T-helper 17 cell (primary cell): Measurements from ENCODE around the gene TLK1. TPM values are rescaled to one million over a fixed set of nuclear protein-coding genes. Genes with fewer than 3 reads are reported as not detected.
A peak's percentile ranks its signal among the peaks of the same experiment; 100 is the strongest.

Experiments used
- ATAC-seq: fragments of 150-1000 bp; cut with Tn5 transposase; 2 replicates; pipeline ENCODE4 v1.10.0; 2021; ENCODE audit warnings: mild to moderate bottlenecking, moderate library complexity
- DNase-seq, 3 donors: peaks; one replicate each; pipeline versions ENCODE4 v3.0.0 to v3.0.0-alpha.2; 2020 to 2021
- H3K9me3 ChIP-seq: one replicate; pipeline ENCODE4 v1.7.0; 2013; ENCODE audit warnings: low read length, mild to moderate bottlenecking; ENCODE audit not compliant: control insufficient read depth, poor library complexity, severe bottlenecking
- H3K27ac Mint-ChIP-seq: one replicate; pipeline ENCODE4 v1.8.0; 2022; ENCODE audit warnings: mild to moderate bottlenecking, moderate library complexity, mixed read lengths
- H3K27me3 Mint-ChIP-seq: one replicate; pipeline ENCODE4 v1.8.0; 2022; ENCODE audit warnings: mixed read lengths
- H3K36me3 Mint-ChIP-seq: one replicate; pipeline ENCODE4 v1.8.0; 2022; ENCODE audit warnings: low read depth, mixed read lengths
- H3K4me1 Mint-ChIP-seq: one replicate; pipeline ENCODE4 v1.8.0; 2022; ENCODE audit warnings: mild to moderate bottlenecking, mixed read lengths
- H3K4me3 Mint-ChIP-seq: one replicate; pipeline ENCODE4 v1.8.0; 2022; ENCODE audit warnings: mild to moderate bottlenecking, moderate library complexity, mixed read lengths
- total RNA-seq, 4 donors: library from RNA in 2 of 4; stranded (reverse) in 2 of 4; gene quantifications; one replicate each; pipeline ENCODE4 v1.2.3 and lab custom pipeline; 2022 to 2026

Gene TLK1
- total RNA-seq (100 to 1,000 TPM; 147 to 193 TPM), total RNA-seq (lab: John Stamatoyannopoulos, UW) (69.3 to 80.5 reads per million in 2 donors)

- H3K4me3 Mint-ChIP-seq, result peak within 1 kb of the TSS; percentile 98
These were observed at the start of gene TLK1 for GRCh38 chr2:171160119-171160955. Gene TLK1 (minus strand): TSS chr2:171160893. CDS start chr2:171160428, 465 bp downstream.

DNA sequence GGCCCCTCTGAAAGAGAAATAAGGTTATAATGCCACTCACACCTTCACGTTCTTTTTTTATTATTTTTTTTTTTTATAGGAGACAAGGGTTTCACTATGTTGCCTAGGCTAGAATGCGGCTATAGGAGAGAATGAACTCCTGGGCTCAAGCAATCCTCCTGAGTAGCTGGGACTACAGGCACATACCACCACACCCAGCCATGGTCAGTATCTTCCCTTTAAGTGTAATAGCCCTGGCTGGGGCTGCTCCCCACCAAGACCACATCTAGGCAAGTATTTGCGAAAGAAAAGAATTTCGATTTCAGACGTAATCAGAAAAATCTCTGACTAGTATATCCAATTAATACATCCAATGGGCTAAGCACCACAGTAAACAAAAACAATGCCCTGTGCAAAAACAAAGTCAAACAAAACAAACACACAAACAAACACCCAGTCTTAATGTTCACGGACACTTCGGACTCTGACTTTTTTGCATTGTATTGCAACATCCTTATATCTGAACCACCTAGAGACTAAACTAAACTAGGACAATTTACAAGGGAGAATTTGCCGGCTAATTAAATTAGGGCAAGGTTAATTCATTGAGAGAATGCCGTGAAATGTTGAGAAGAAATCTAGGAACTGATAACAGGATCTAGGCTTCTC, 49.6 kb upstream of the TLK1 start:
- H3K9me3 ChIP-seq, result no peaks in the 10 kb centered on the region
- H3K36me3 Mint-ChIP-seq, result peaks cover 2% of the 10 kb centered on the region
- DNase-seq, result no peak
- H3K4me3 Mint-ChIP-seq, result peak overlapping the region; percentile 68
- ATAC-seq, result no peak
- peak overlapping the region; percentile 53 for H3K27ac Mint-ChIP-seq
- peaks cover 17% of the 10 kb centered on the region for H3K4me1 Mint-ChIP-seq
- H3K27me3 Mint-ChIP-seq, result no peaks in the 10 kb centered on the region

More at GRCh38 chr2:171160119-171160955, at the start of gene TLK1:
- DNase-seq (peak; percentile 63 to 74 (median 73)), ATAC-seq (peak; percentile 74)
- H3K9me3 ChIP-seq, result no peaks in the 10 kb centered on the region
- Mint-ChIP-seq H3K27me3 (no peaks in the 10 kb centered on the region), H3K36me3 (peaks cover 5% of the 10 kb centered on the region), H3K4me1 (peaks cover 64% of the 10 kb centered on the region), H3K27ac (peak within 1 kb of the TSS; percentile 98)

- DNase-seq (no peak), ATAC-seq (no peak)
- Mint-ChIP-seq H3K4me3 (no peak overlapping the region), H3K36me3 (no peaks in the 10 kb centered on the region), H3K27ac (no peak overlapping the region), H3K27me3 (no peaks in the 10 kb centered on the region), H3K4me1 (peaks cover 17% of the 10 kb centered on the region)
- no peaks in the 10 kb centered on the region for H3K9me3 ChIP-seq
These were observed 48.0 kb upstream of the TLK1 start for GRCh38 chr2:171208657-171209056.

DNA sequence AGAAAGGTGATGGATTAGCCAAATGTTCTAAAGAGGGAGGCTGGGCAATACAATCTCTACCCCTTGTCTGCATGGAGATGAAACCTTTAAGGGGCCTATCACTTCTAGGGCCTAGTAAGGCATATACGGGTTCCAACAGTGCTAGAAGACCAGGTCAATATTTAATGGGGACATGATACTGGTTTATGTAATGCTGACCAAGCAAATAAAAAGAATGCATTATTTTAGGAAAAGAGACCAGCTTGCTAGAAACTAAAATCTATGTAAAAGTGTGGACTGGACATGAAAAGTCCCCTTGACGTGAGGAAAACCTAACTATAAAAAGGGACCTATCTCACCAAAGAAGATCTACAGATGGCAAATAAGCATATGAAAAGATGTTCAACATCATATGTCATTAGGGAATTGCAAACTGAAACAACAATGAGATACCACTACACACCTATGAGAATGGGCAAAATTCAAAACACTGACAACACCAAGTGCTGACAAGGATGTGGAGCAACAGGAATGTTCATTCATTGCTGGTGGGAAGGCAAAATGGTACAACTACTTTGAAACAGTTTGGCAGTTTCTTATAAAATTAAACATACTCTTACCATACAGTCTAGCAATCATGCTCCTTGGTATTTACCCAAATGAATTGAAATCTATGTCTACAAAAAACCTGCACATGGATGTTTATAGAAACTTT, 45.9 kb upstream of the TLK1 start:
- ATAC-seq, result no peak
- no peaks in the 10 kb centered on the region for H3K9me3 ChIP-seq
- peaks cover 17% of the 10 kb centered on the region for H3K4me1 Mint-ChIP-seq
- H3K4me3 Mint-ChIP-seq, result no peak overlapping the region
- H3K36me3 Mint-ChIP-seq, result no peaks in the 10 kb centered on the region
- H3K27me3 Mint-ChIP-seq, result no peaks in the 10 kb centered on the region
- no peak for DNase-seq
- H3K27ac Mint-ChIP-seq, result no peak overlapping the region

GRCh38 chr2:171205551-171205950, 44.9 kb upstream of the TLK1 start:
- DNase-seq, result no peak
- Mint-ChIP-seq H3K4me3 (no peak overlapping the region), H3K36me3 (no peaks in the 10 kb centered on the region), H3K27me3 (no peaks in the 10 kb centered on the region), H3K4me1 (peaks cover 11% of the 10 kb centered on the region), H3K27ac (no peak overlapping the region)
- no peak for ATAC-seq
- no peaks in the 10 kb centered on the region for H3K9me3 ChIP-seq

- peaks cover 2% of the 10 kb centered on the region for H3K4me1 Mint-ChIP-seq
These were observed 41.1 kb upstream of the TLK1 start for GRCh38 chr2:171201767-171202166.

GRCh38 chr2:171201271-171201670, 40.6 kb upstream of the TLK1 start:
- H3K4me3 Mint-ChIP-seq, result no peak overlapping the region
- ATAC-seq (no peak), DNase-seq (no peak)
- no peaks in the 10 kb centered on the region for H3K27me3 Mint-ChIP-seq
- no peak overlapping the region for H3K27ac Mint-ChIP-seq
- no peaks in the 10 kb centered on the region for H3K36me3 Mint-ChIP-seq
- no peaks in the 10 kb centered on the region for H3K9me3 ChIP-seq
- H3K4me1 Mint-ChIP-seq, result peaks cover 2% of the 10 kb centered on the region

More at GRCh38 chr2:171201767-171202166, 41.1 kb upstream of the TLK1 start:
- no peaks in the 10 kb centered on the region for H3K9me3 ChIP-seq
- no peak overlapping the region for H3K4me3 Mint-ChIP-seq
- no peak for ATAC-seq
- no peaks in the 10 kb centered on the region for H3K27me3 Mint-ChIP-seq
- no peak overlapping the region for H3K27ac Mint-ChIP-seq
- no peak for DNase-seq
- H3K36me3 Mint-ChIP-seq, result no peaks in the 10 kb centered on the region

DNA sequence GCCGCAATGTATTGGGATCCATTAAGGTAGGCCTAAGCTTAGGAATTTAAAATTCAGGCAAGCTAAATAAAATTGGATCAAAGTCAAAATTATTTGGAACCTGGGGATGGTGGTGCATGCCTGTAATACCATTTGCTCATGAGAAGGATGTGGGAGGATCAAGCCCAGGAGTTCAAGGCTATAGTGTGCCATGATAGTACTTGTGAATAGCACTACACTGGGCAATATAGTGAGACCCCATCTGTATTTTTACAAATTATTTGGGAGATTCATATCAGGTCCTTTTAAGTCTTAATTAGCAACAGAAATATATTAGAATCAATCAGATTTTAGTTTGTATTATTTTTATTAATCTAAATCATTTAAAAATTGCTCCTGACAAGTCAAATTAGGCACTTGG, 39.8 kb upstream of the TLK1 start:
- DNase-seq (no peak), ATAC-seq (no peak)
- H3K4me3 Mint-ChIP-seq, result no peak overlapping the region
- no peaks in the 10 kb centered on the region for H3K36me3 Mint-ChIP-seq
- peaks cover 2% of the 10 kb centered on the region for H3K4me1 Mint-ChIP-seq
- H3K27ac Mint-ChIP-seq, result no peak overlapping the region
- H3K27me3 Mint-ChIP-seq, result no peaks in the 10 kb centered on the region
- H3K9me3 ChIP-seq, result no peaks in the 10 kb centered on the region

DNA sequence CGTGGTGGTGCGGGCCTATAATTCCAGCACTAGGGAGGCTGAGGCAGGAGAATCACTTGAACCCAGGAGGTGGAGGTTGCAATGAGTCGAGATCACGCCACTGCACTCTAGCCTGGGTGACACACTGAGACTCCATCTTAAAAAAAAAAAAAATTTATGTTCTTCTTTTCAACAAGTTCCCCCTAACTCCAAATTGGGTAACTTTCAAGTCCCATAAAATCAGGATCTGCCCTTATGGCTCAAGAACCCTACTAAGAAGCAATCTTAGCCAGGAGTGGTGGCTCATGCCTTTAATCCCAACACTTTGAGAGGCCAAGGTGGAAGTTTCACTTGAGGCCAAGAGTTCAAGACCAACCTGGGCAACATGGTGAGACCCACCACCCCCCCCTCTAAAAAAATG, 30.3 kb upstream of the TLK1 start:
- no peaks in the 10 kb centered on the region for H3K36me3 Mint-ChIP-seq
- no peak for ATAC-seq

GRCh38 chr2:171187819-171188218, 27.1 kb upstream of the TLK1 start:
- H3K9me3 ChIP-seq, result no peaks in the 10 kb centered on the region
- H3K4me3 Mint-ChIP-seq, result no peak overlapping the region
- peaks cover 4% of the 10 kb centered on the region for H3K27me3 Mint-ChIP-seq
- DNase-seq, result no peak
- no peaks in the 10 kb centered on the region for H3K36me3 Mint-ChIP-seq
- ATAC-seq, result no peak
- peaks cover 2% of the 10 kb centered on the region for H3K4me1 Mint-ChIP-seq
- no peak overlapping the region for H3K27ac Mint-ChIP-seq

More for the DNA sequence above, 30.3 kb upstream of the TLK1 start:
- no peaks in the 10 kb centered on the region for H3K9me3 ChIP-seq
- Mint-ChIP-seq H3K27me3 (no peaks in the 10 kb centered on the region), H3K4me1 (peaks cover 2% of the 10 kb centered on the region), H3K27ac (no peak overlapping the region), H3K4me3 (no peak overlapping the region)
- DNase-seq, result no peak

DNA sequence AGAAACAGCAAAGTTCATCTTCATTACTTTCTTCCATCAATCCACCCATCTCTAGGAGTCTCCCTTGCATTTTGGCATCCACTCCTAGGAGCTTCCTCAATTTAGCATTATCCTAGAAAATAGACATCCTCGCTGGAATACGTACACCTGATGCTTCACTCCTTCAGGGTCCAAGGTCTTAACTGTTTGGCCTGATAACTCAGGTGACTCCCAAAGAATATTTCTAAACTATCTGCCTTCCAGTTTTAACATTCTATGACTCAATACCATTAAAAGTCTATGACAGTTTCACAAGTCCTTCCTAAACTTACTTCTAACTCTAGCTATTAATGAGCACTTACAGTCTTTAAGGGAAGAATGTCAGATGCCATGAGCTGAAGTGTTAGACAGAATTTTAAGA, 26.5 kb upstream of the TLK1 start:
- H3K9me3 ChIP-seq, result no peaks in the 10 kb centered on the region
- ATAC-seq (no peak), DNase-seq (no peak)
- Mint-ChIP-seq H3K36me3 (peaks cover 2% of the 10 kb centered on the region), H3K4me1 (peaks cover 2% of the 10 kb centered on the region), H3K4me3 (no peak overlapping the region), H3K27me3 (peaks cover 4% of the 10 kb centered on the region), H3K27ac (no peak overlapping the region)

DNA sequence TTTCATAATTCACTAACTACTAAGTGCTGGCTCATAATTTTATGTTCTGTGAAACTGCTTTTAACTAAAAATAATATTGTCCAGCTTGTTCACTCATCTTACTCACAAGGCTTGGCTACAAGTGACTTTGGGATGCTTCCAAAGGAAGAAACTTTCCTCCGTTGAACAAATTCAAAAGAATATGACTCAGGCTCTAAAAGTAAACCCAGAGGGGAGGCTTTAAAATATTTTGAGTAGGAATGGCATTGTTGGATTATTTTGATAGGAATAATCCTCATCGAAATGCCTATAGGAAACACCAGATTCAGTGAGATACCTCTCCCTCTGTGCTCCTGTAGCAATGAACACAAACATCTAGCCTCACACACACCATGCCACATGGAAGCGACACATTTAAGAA, 25.2 kb upstream of the TLK1 start:
- Mint-ChIP-seq H3K27ac (no peak overlapping the region), H3K4me1 (peaks cover 2% of the 10 kb centered on the region), H3K4me3 (no peak overlapping the region), H3K27me3 (peaks cover 4% of the 10 kb centered on the region), H3K36me3 (peaks cover 2% of the 10 kb centered on the region)
- DNase-seq, result no peak
- H3K9me3 ChIP-seq, result no peaks in the 10 kb centered on the region
- no peak for ATAC-seq

DNA sequence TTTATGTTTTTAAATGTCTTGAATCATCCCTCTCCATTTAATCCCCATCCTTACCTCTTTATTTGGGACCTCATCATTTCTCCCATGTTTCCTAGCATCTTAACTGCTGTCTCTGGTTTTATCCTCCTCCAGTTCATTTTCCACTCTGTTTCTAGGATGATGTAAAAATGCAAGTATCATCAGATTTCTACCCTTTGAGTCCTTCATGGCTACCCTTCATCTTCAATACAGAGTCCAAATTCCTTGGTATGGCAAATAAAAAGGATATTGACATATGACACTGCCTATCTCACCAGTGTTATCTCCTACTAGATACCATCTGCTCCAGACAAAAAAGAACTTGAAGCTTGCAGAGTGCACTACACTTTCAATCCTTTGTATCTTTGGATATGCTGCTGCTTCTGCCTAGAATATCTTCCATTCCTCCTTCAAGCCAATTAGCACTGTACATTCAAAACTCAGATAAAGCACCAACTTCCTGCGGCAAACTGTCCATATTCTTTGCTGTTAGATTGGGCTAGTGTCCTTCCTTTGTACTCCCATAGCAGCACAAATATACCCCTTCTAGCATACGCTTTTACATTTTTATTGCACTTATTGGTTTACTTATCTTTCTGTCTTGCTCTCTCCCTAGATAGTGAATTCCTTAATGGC, 24.6 kb upstream of the TLK1 start:
- DNase-seq (no peak), ATAC-seq (no peak)
- peaks cover 2% of the 10 kb centered on the region for H3K36me3 Mint-ChIP-seq
- peaks cover 2% of the 10 kb centered on the region for H3K4me1 Mint-ChIP-seq
- no peak overlapping the region for H3K4me3 Mint-ChIP-seq
- H3K27me3 Mint-ChIP-seq, result peaks cover 4% of the 10 kb centered on the region
- no peak overlapping the region for H3K27ac Mint-ChIP-seq
- H3K9me3 ChIP-seq, result no peaks in the 10 kb centered on the region
